NCI-H524 (cell line): ENCODE results near the gene ELMOD1.

Source experiments
- DNase-seq, 2 experiments: peaks; one replicate each; lab custom pipeline; 2025; lab: John Stamatoyannopoulos, UW

The ELMOD1 gene

DNA sequence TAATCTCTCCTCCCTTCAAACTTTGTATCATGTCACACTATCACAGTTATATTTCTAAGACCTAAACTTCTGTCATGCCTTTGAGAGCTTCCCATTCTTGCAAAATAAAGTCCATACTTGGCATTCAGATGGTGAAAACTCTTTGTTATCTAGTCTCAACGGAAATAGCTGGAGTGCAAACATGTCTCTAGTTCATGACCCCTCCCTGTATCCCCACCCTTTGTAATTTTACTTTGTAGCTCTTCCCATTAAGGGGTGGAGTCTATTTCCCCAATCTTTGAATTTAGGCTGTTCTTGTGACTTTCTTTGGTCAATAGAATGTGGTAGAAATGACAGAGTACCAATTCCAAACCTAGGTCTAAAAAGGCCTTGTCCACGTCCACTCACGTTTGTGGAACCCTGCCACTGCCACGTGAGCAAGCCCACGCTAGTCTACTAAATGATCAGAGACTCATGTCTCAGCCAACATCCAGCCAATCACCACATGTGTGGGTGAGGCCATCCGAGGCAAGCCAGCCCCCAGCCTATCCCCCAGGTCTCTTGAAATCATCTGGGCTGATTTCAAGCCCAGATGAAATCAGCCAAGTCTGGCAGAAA, 97.5 kb downstream of the ELMOD1 start:
- DNase-seq: no peak

GRCh38 chr11:107689317-107690202, 98.6 kb downstream of the ELMOD1 start:
- DNase-seq: peak; percentile 22 to 62

DNA sequence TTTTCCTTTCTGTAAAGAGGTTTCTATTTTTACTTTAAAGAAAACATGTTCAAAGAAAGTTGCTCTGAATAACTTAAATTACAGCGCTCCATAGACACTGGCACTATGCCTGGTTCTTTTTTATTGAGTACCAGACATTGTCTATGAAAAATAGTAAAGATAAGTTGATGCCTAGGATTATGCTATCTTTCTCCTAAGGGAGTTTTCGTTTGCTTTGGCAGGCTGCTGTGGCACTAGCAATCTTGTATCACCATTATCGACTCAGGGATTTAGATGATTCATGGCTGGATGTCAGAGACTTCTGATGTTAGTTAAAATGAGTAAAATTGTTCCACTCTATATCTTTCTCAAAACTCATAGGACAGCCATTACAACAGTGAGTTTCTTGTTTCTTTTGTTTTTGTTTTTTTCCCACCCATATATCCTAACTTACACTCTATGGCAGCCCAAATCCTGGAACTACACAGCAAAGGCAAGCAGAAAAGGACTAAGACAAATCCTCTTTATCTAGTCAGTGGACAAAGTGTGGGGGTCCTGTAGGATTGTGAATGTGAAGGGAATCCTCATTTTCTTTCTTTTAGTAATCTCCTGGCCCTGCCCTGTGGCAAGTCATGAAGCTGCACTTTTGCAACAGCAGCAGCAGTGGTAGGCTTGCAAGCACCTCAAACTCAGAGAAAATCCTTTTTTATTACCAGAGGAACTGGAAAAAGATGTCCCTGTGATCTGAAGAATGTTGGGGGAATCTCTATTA, 100.2 kb downstream of the ELMOD1 start:
- no peak for DNase-seq

GRCh38 chr11:107695446-107695845, 104.5 kb downstream of the ELMOD1 start:
- no peak for DNase-seq

GRCh38 chr11:107696140-107696539, 105.2 kb downstream of the ELMOD1 start:
- DNase-seq: no peak

DNA sequence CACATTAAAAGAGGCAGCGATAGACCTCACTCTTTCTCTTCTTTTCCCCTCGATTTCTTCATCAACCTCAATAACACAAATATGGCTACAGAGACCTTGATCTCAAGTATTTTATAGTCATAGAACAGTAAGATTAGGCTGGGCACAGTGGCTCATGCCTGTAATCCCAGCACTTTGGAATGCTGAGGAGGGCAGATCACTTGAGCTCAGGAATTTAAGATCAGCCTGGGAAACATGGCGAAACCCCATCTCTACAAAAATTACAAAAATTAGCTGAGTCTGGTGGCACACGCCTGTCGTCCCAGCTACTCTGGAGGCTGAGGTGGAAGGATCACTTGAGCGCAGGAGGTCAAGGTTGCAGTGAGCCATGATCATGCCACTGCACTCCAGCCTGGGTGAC, 106.3 kb downstream of the ELMOD1 start:
- no peak for DNase-seq

- no peak for DNase-seq
Measured at GRCh38 chr11:107699371-107700285, 108.7 kb downstream of the ELMOD1 start.

DNA sequence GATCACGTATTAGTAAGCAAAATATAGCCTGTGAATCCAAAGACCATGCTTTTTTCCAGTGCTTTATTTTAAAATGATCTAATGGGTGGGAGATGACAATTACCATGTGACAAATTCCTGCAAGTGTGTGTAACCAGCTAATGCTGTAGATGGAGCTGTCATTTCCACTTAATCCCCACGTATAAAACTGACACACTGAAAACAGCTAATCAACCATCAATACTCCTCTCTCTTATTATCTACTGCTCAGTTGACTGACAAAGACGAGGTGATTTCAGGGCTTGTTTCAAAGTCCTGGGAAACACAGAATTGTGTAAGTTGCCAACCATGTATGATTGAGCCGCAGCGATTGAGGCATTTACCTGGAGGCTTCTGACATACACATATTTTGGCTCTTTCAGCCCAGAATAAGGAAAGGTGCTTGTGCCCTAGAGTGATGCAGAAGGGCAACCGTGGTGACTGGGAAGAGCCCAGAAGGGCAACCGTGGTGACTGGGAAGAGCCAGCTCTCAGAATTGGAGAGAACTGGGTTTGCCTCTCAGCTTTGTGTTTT, 111.2 kb downstream of the ELMOD1 start:
- no peak for DNase-seq

- no peak for DNase-seq
Measured at GRCh38 chr11:107702723-107703122, 111.8 kb downstream of the ELMOD1 start.

GRCh38 chr11:107704451-107704850, 113.5 kb downstream of the ELMOD1 start:
- DNase-seq: no peak

DNA sequence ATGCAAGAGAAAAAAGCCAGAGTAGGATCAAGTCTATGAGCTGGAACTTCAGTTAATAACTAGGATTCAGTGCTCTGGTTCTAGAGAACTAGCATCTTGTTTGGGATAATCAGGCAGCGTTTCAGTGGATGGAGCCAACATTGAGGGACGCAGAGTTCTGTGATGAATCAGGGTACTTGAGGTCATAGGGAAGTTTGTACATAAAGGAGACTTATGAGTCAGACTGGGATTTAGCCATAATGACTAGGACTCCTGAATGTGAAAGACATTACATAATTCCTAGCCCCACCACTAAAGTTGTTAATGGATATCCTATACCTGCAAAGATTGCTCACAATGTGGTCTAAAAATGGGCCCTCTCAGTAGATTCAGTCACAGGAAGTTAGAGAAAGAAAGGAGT, 114.1 kb downstream of the ELMOD1 start:
- no peak for DNase-seq

DNA sequence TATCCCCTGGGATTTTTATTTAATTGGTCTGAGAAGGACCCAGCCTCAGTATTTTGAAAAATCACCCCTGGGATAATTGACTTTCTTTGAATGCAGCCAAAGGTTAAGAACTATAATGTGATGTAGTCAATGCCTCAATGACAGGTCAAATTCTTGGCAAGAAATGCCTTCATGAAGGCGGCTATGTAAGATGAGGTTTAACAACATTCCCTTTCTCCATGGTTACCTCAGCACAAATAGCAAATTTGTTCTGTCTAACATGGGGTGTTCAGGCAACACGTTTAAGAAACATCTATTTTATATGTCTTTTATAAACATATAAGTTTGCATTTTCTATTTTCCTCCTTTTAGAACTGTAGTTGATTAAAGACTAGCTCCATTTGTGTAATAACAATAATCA, 115.6 kb downstream of the ELMOD1 start:
- DNase-seq: no peak

DNA sequence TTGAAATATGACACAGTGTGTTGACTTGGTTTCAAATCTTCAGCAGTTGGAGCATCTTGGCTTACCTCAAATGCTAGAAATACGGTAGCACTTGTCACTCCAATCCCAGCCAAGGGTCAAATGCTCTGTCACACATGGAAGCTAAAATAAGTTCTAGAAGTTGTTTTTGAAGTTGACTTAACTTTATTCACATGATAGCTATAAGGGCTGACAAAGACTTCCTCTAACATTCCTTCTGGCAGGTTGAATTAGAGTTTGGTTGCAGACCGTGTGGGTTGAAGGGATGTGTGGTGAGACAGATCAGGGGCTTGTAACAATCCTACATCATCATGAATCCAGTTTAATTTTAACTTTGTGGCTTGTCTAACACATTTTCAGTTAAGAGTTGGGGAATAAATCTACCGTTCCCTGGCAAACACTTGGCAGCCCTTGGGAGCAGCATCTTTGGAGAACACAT, 116.3 kb downstream of the ELMOD1 start:
- DNase-seq: no peak

- DNase-seq: no peak
Measured at GRCh38 chr11:107707807-107708206, 116.9 kb downstream of the ELMOD1 start.

DNA sequence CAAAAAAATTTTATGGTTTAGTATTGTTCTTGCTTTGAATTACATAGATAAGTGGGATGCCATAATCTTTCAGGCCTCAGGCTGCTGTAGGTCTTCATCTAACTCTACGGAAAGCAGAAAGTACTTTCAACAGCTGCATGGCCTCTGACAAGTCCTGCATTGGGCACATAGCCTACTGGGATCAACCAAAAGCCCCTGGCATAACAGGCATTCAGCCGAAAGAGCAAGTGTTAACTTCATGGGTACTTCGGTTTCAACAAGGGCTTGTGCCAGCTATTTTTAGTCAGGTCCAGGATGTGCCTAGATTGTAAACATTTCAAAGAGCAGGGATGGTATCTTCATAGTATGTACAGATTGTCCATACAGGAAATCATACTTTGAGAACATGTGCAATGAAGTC, 117.8 kb downstream of the ELMOD1 start:
- DNase-seq: no peak

DNA sequence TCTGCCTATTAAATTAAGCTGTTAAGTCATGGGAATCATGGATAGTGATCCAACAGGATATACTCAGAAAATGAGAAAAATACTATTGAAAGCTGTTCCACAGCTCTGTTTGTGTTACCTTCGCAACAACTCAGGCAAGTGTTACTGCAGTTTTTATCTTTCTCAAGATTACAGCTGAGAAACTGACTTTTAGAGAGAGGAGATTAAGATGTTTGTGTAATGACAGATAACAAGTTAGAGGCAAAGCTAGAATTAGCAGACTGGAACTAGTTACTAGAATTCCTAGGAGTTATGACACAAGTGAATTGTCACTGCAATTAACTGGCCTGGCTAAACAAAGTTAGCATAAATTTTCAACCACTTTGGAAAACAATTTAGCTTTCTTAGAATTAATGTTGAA, 119.4 kb downstream of the ELMOD1 start:
- no peak for DNase-seq

DNA sequence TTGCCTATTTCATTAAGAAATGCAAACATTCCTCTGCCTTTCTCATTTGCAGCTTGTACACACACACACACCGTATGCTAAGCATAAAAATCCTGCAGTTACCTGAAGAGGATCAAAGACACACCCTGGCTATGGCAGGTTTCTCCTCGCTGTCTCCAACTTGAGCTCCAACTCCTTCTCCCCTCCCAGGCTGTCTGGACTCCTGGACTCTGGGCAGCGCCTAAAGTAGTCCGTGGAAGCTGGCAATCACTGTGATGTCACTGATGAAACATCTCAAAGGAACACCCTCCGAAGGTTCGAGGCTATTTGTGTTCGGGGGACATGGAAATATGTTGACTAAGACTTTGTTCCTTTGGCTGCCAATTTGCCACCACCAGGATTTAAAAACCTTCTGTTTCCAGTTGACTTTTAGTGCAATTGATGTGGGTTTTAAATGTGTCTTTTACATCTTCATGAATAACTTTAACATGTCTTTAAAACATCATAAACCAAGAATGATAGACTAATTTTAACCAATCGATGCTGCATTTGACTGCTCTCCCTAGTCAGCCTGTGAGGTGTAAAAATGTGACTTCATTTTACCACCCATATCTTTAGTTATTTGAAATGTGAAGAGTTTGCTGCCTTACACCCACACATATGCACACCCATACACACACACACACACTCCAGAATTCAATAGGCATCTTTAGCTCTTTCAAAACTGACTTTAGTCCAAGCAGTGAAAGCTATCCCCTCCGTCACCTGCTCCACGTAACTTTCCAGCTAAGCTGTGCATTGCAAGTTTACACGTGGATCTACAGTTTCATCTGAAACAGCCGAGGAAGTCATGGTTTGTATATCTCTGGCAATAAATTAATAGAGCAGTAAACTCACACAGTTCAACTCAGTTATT, 121.2 kb downstream of the ELMOD1 start, which contains the start of gene SLN:
SLN (minus strand) TSS at position 196 of the 895 bp plus-strand sequence.
- peak; percentile 20 to 34 for DNase-seq

DNA sequence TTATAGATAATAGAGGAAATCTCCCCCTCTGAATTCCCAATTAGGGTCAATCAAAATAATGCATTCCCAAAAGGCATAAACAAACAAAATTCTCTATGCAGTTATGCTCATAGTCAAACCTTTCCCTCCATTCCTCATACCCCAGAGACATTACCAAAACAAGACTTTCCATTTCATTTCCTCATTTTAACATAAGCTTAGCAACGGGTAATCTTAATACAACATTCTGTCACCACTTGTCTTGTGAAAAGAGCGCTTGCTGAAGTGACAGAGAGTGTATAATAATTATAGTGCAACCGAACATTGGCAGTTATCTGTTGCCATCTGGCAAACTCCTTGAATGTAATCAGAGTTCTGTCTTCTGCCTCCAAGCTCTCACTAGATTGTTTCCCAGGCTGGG, 122.1 kb downstream of the ELMOD1 start:
- peak; percentile 86 to 93 for DNase-seq
